K562 (cell line): ENCODE measurements around the gene EXOSC1. TPM values are rescaled to one million over a fixed set of nuclear protein-coding genes. Genes with fewer than 3 reads are reported as not detected.

Experiments
- ATF1 ChIP-seq, 2 experiments: fragments of 450-650 bp in 1 of 2; IDR thresholded peaks; 2 replicates each; pipeline ENCODE4 v1.6.1; 2016; ENCODE audit warnings: missing compliant biosample characterization in 1 of 2, missing genetic modification characterization in 1 of 2
- BMI1 ChIP-seq: fragments of 150-350 bp; IDR thresholded peaks from 2 replicates; pipeline ENCODE4 v1.6.1; 2014; ENCODE audit warnings: low read length
- CHD2 ChIP-seq: IDR thresholded peaks from 2 replicates; pipeline ENCODE4 v1.6.1; 2011; ENCODE audit warnings: low read depth, low read length
- CHD4 ChIP-seq: fragments of 200-600 bp; sonication (generic); IDR thresholded peaks from 3 replicates; pipeline ENCODE4 v1.6.1; 2012; ENCODE audit warnings: low read depth, mild to moderate bottlenecking, mixed read lengths, low read length, inconsistent platforms; ENCODE audit not compliant: insufficient read depth, insufficient replicate concordance, poor library complexity, severe bottlenecking
- CREB3 ChIP-seq: fragments of 450-650 bp; conservative IDR thresholded peaks from 2 replicates; pipeline ENCODE4 v1.6.1; 2016; ENCODE audit warnings: missing genetic modification characterization, low read depth, mild to moderate bottlenecking, missing compliant biosample characterization, moderate library complexity
- ELF2 ChIP-seq: fragments of 250-450 bp; sonication (Bioruptor Pico); IDR thresholded peaks from 2 replicates; pipeline ENCODE4 v1.5.0; 2021; ENCODE audit warnings: mild to moderate bottlenecking
- HCFC1 ChIP-seq: IDR thresholded peaks from 2 replicates; pipeline ENCODE4 v1.6.1; 2012; ENCODE audit warnings: low read depth, low read length, improper control_type of control experiment
- HSF4 ChIP-seq: fragments of 250-450 bp; sonication (Bioruptor Pico); IDR thresholded peaks from 2 replicates; pipeline ENCODE4 v2.1.2; 2022; ENCODE audit warnings: mild to moderate bottlenecking, moderate library complexity, borderline replicate concordance
- KLF6 ChIP-seq: fragments of 250-450 bp; sonication (Bioruptor Pico); IDR thresholded peaks from 2 replicates; pipeline ENCODE4 v1.4.0; 2020; ENCODE audit warnings: mild to moderate bottlenecking, moderate library complexity, borderline replicate concordance
- MLX ChIP-seq, 2 experiments: fragments of 450-650 bp in 1 of 2; sonication (generic) in 1 of 2; formaldehyde crosslinking; conservative IDR thresholded peaks; 2 replicates each; pipeline versions ENCODE4 v1.4.0 to v1.8.1; 2020 to 2022; ENCODE audit warnings: mild to moderate bottlenecking in 1 of 2, missing genetic modification reagents in 1 of 2
- NCOA4 ChIP-seq: fragments of 450-650 bp; IDR thresholded peaks from 2 replicates; pipeline ENCODE4 v1.6.1; 2018; ENCODE audit warnings: mild to moderate bottlenecking; ENCODE audit not compliant: partially characterized antibody
- PCBP1 ChIP-seq: fragments of 200-400 bp; formaldehyde crosslinking; IDR thresholded peaks from 2 replicates; pipeline ENCODE4 v1.6.1; 2018; ENCODE audit warnings: mild to moderate bottlenecking, low read depth, low read length; ENCODE audit not compliant: poor library complexity, severe bottlenecking
- RBFOX2 ChIP-seq: fragments of 200-400 bp; formaldehyde crosslinking; IDR thresholded peaks from 2 replicates; pipeline ENCODE4 v1.6.1; 2017; ENCODE audit warnings: low read depth, mild to moderate bottlenecking, low read length, moderate library complexity
- RERE ChIP-seq: sonication (generic); formaldehyde crosslinking; IDR thresholded peaks from 2 replicates; pipeline ENCODE4 v1.8.0; 2023; ENCODE audit warnings: missing genetic modification reagents, mild to moderate bottlenecking, borderline replicate concordance
- SMARCB1 ChIP-seq: IDR thresholded peaks from 2 replicates; pipeline ENCODE4 v1.6.1; 2011; ENCODE audit warnings: improper control_type of control experiment, low read depth; ENCODE audit not compliant: insufficient read length
- ZC3H8 ChIP-seq: fragments of 450-650 bp; IDR thresholded peaks from 2 replicates; pipeline ENCODE4 v1.6.1; 2017
- ZFX ChIP-seq: sonication (generic); formaldehyde crosslinking; IDR thresholded peaks from 2 replicates; pipeline ENCODE4 v1.8.0; 2022; ENCODE audit warnings: mild to moderate bottlenecking, missing genetic modification reagents, moderate library complexity
- ZNF217 ChIP-seq: sonication (generic); formaldehyde crosslinking; IDR thresholded peaks from 2 replicates; pipeline ENCODE4 v1.8.0; 2022; ENCODE audit warnings: mild to moderate bottlenecking, missing genetic modification reagents
- ZNF253 ChIP-seq: fragments of 250-450 bp; sonication (Bioruptor Pico); conservative IDR thresholded peaks from 2 replicates; pipeline ENCODE4 v1.6.1; 2021; ENCODE audit warnings: mild to moderate bottlenecking
- ZNF408 ChIP-seq: fragments of 250-450 bp; sonication (Bioruptor Pico); IDR thresholded peaks from 2 replicates; pipeline ENCODE4 v1.4.0; 2020; ENCODE audit warnings: low read depth, mild to moderate bottlenecking, moderate library complexity
- ZNF75A ChIP-seq: fragments of 450-650 bp; formaldehyde crosslinking; IDR thresholded peaks from 2 replicates; pipeline ENCODE4 v1.4.0; 2020; ENCODE audit warnings: mild to moderate bottlenecking
- polyA plus RNA-seq, 8 experiments: library from polyadenylated mRNA; depleted of rRNA in 4 of 8; stranded (reverse) in 5 of 8; unstranded in 3 of 8; fragments of >200 nt; fragmentation: Nextera tagmentation in 2 of 8; fragmentation: Illumina TruSeq in 1 of 8; extraction: Ambion mirVana in 2 of 8; extraction: Trizol in 1 of 8; gene quantifications; 2 replicates each; pipeline versions ENCODE4 v1.2.1 to v1.2.3, GENCODE V29; 2011 to 2014; ENCODE audit warnings: inconsistent platforms in 1 of 8, missing spikeins in 1 of 8
- total RNA-seq, 7 experiments: library from RNA; depleted of rRNA in 6 of 7; stranded (reverse); fragments of >200 nt in 6 of 7; fragmentation: Illumina TruSeq in 2 of 7; extraction: Trizol in 2 of 7; gene quantifications; 2 replicates each; pipeline versions ENCODE4 v1.2.1 to v1.2.3, GENCODE V29; 2011 to 2021; ENCODE audit warnings: low replicate concordance in 1 of 7

Gene EXOSC1
- total and polyA plus RNA-seq, 9 of the 15 experiments (the other 6 are each of a cell fraction or from before 2014, with no cell fraction given): 44.3 to 117 (median 67.0) TPM

- TF ChIP-seq HCFC1 (peak; percentile 52), RERE (CRISPR knock-in tag) (0 out of 2 replicates have a peak, but pooled peaks have one; percentile 39), ZNF217 (CRISPR knock-in tag) (no peak), PCBP1 (no peak), ZNF253 (CRISPR knock-in tag) (no peak), NCOA4 (no peak), ZC3H8 (no peak), MLX (CRISPR knock-in tag; conservative IDR thresholded peaks at IDR 0.05) (no peak), CREB3 (tag) (no peak), BMI1 (0 out of 2 replicates have a peak, but pooled peaks have one; percentile 29), RBFOX2 (peak; percentile 79), ZNF408 (CRISPR knock-in tag) (no peak), ATF1 (CRISPR knock-in tag; IDR thresholded peaks at IDR 0.05) (no peak), ATF1 (tag; IDR thresholded peaks at IDR 0.05) (peak; percentile 92), KLF6 (CRISPR knock-in tag) (no peak), ELF2 (peak; percentile 52; the same call in 1 of the 2 replicates), ZFX (CRISPR knock-in tag) (peak; percentile 57), HSF4 (CRISPR knock-in tag) (no peak), CHD2 (no peak), CHD4 (no peak), ZNF75A (CRISPR knock-in tag) (no peak), SMARCB1 (no peak)
Measured at GRCh38 chr10:97400665-97401454, 44.9 kb downstream of the EXOSC1 start, which contains the start of gene RRP12 (continued).
